Lung (tissue), 12 donors: ENCODE results near the gene CEP19. TPM values are rescaled to one million over a fixed set of nuclear protein-coding genes. Genes with fewer than 3 reads are reported as not detected.

ENCODE experiments used
- ATAC-seq: fragments of 200-7000 bp; cut with Tn5 transposase; one replicate; pipeline ENCODE4 v1.9.1; 2020; ENCODE audit warnings: moderate number of reproducible peaks; ENCODE audit not compliant: insufficient read depth, low FRiP score
- DNase-seq, 3 donors: peaks; one replicate each; pipeline ENCODE4 v3.0.0-alpha.2; 2013 to 2017
- H3K27ac ChIP-seq, 2 donors: one replicate each; pipeline ENCODE4 v1.5.1; 2013; ENCODE audit warnings: mild to moderate bottlenecking in 2 of 2, moderate library complexity in 2 of 2, control low read depth in 1 of 2, inconsistent platforms in 1 of 2, low read depth in 1 of 2, low read length in 1 of 2
- H3K27me3 ChIP-seq, 3 donors: one replicate each; pipeline ENCODE4 v1.5.1; 2013; ENCODE audit warnings: low read length in 2 of 3; ENCODE audit not compliant: control insufficient read depth in 3 of 3, insufficient read depth in 3 of 3
- H3K36me3 ChIP-seq, 4 donors: one replicate each; pipeline ENCODE4 v1.5.1; 2013; ENCODE audit warnings: low read length in 4 of 4, mild to moderate bottlenecking in 1 of 4, moderate library complexity in 1 of 4; ENCODE audit not compliant: control insufficient read depth in 4 of 4, insufficient read depth in 4 of 4
- H3K4me1 ChIP-seq, 5 donors: one replicate each; pipeline ENCODE4 v1.5.1; 2013; ENCODE audit warnings: low read length in 5 of 5, mild to moderate bottlenecking in 2 of 5, moderate library complexity in 1 of 5; ENCODE audit not compliant: control insufficient read depth in 5 of 5, insufficient read depth in 5 of 5
- H3K4me3 ChIP-seq: one replicate; pipeline ENCODE4 v1.5.1; 2013; ENCODE audit warnings: mild to moderate bottlenecking, control low read depth, moderate library complexity
- H3K9ac ChIP-seq, 2 donors: one replicate each; pipeline ENCODE4 v1.5.1; 2013; ENCODE audit warnings: low read length in 2 of 2, control low read depth in 1 of 2; ENCODE audit not compliant: insufficient read depth in 1 of 2
- H3K9me3 ChIP-seq, 4 donors: one replicate each; pipeline ENCODE4 v1.5.1; 2013; ENCODE audit warnings: low read length in 3 of 4, mild to moderate bottlenecking in 1 of 4, moderate library complexity in 1 of 4; ENCODE audit not compliant: control insufficient read depth in 4 of 4, insufficient read depth in 3 of 4
- WGBS, 2 donors: extraction: QIAGEN DNeasy Blood & Tissue Kit; methylation state at CpG; one replicate each; pipeline ENCODE4 v1.1.7; 2013; 5-methylcytosine and 5-hydroxymethylcytosine counted together
- polyA plus RNA-seq, 2 donors: library from polyadenylated mRNA; stranded (reverse); fragments of 200-250 nt; gene quantifications; one replicate each; pipeline ENCODE4 v1.2.1, GENCODE V29; 2013
- total RNA-seq, 2 donors: library from RNA; depleted of rRNA in 1 of 2; stranded (reverse); fragments of >200 nt in 1 of 2; gene quantifications; one replicate each; pipeline ENCODE4 v1.2.1, GENCODE V29; 2014 to 2021
- TF ChIP-seq, protein P1 (sequence below): IDR thresholded peaks from 2 replicates; pipeline ENCODE4 v1.5.1; 2012; ENCODE audit warnings: mild to moderate bottlenecking; ENCODE audit errors: control extremely low read depth, extremely low read depth
- donor health status: control.
- donor health status: control.
- donor health status: Bipolar disorder and iron deficiency.
- donor health status: healthy.
- donor health status: DM: yes; HTN: yes; CAD: no.

Gene CEP19
- total and polyA plus RNA-seq, 4 donors = 0.93 to 4.3 (median 2.4) TPM

DNA sequence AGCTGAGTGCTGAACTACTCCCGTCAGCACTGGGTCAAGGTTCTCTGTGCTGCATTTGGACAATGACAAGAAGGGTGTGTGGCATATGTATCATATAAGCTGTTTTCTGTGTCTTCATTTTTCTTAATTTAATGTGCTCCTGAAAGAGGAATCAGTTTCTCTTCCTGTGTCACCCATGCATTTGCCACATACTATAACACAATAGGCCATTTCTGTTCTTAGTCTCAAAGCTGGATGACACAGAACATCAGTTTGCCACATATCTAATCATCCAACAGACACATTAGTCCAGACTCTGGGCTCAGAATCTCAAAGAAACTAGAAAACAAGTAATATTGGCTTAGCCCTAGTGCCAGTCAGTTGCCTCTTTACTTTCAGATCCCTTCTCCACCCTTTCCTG lies 34.1 kb downstream of the CEP19 start:
- H3K4me3 ChIP-seq = no peak overlapping the region
- 57 to 59% methylated on average over 1 of the region's 1 CpG for WGBS, 2 donors
- H3K36me3 ChIP-seq = no peaks in the 10 kb centered on the region
- H3K27ac ChIP-seq = no peak overlapping the region
- DNase-seq (no peak), ATAC-seq (no peak)
- H3K4me1 ChIP-seq = peaks cover 0 to 4% (median 0%) of the 10 kb centered on the region in 5 donors
- TF ChIP-seq, protein P1, sequence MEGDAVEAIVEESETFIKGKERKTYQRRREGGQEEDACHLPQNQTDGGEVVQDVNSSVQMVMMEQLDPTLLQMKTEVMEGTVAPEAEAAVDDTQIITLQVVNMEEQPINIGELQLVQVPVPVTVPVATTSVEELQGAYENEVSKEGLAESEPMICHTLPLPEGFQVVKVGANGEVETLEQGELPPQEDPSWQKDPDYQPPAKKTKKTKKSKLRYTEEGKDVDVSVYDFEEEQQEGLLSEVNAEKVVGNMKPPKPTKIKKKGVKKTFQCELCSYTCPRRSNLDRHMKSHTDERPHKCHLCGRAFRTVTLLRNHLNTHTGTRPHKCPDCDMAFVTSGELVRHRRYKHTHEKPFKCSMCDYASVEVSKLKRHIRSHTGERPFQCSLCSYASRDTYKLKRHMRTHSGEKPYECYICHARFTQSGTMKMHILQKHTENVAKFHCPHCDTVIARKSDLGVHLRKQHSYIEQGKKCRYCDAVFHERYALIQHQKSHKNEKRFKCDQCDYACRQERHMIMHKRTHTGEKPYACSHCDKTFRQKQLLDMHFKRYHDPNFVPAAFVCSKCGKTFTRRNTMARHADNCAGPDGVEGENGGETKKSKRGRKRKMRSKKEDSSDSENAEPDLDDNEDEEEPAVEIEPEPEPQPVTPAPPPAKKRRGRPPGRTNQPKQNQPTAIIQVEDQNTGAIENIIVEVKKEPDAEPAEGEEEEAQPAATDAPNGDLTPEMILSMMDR = no peak
- H3K9ac ChIP-seq = no peak overlapping the region
- H3K27me3 ChIP-seq = no peaks in the 10 kb centered on the region
- no peaks in the 10 kb centered on the region for H3K9me3 ChIP-seq

DNA sequence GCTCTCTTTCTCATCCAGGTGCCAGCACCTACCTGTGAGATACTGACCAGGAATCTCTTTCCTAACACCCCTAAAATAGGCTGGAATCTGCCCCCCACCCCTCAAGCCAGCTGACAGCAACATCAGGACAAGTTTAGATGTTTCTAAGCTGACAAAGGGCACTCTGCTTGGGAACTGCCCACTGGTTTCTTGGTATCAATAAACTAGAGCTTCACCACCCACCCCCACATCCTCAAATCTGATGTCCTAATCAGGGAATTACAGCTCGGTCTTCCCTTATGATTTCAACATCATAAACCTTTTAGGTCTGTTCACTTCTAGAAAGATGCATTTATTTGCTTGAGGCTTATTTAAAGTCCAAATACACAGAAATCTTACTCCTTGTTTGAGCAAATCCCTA lies 34.7 kb downstream of the CEP19 start:
- DNase-seq (no peak), ATAC-seq (no peak)
- no peaks in the 10 kb centered on the region for H3K9me3 ChIP-seq
- WGBS, 2 donors = 17 to 31% methylated on average over 1 of the region's 1 CpG
- no peak overlapping the region for H3K27ac ChIP-seq
- TF ChIP-seq, protein P1 = no peak
- peaks cover 0 to 4% (median 0%) of the 10 kb centered on the region in 5 donors for H3K4me1 ChIP-seq
- no peak overlapping the region for H3K9ac ChIP-seq
- H3K4me3 ChIP-seq = no peak overlapping the region
- no peaks in the 10 kb centered on the region for H3K27me3 ChIP-seq
- H3K36me3 ChIP-seq = no peaks in the 10 kb centered on the region

DNA sequence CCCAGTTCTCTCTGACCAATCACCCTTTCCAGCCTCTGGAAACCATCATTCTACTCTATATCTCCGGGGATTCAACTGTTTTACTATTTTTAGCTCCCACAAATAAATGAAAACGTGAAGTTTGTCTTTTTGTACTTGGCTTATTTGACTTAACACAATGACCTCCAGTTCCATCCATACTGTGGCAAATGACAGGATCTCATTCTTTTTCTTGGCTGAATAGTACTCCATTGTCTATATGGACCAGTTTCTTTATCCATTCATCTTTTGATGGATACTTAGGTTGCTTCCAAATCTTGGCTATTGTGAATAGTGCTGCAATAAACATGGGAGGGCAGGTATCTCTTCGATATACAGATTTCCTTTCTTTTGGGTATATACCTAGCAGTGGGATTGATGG lies 38.4 kb downstream of the CEP19 start:
- WGBS, 2 donors = 89 to 95% methylated on average over 3 of the region's 3 CpGs
- Histone ChIP-seq H3K9me3 (no peaks in the 10 kb centered on the region), H3K4me1 (peaks cover 0 to 4% (median 0%) of the 10 kb centered on the region in 5 donors), H3K36me3 (no peaks in the 10 kb centered on the region), H3K4me3 (no peak overlapping the region), H3K27me3 (no peaks in the 10 kb centered on the region), H3K27ac (no peak overlapping the region), H3K9ac (no peak overlapping the region)
- TF ChIP-seq, protein P1 = no peak
- ATAC-seq = no peak
- no peak for DNase-seq

DNA sequence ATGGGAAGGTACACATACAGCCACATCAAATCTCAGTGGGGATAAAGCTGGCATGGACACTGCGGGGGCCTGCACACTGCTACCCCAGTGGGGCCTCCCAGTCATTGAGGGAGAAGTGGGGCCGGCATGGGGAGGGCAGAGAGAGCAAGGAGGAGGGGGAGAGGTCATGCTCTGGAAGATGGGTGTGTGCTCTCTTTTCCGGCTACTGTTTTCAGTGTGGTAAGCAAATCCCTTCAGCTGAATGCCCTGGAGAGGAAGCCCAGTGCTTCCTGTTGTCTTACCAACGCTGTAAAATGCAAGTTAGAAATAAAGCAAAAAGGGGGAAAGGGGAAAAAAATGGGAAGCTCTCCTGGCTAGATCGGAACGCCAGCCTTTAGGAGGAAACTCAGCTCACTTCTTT lies 41.7 kb downstream of the CEP19 start:
- no peak overlapping the region for H3K4me3 ChIP-seq
- peak overlapping the region in 1 of 2 donors; percentile 1 for H3K9ac ChIP-seq
- no peaks in the 10 kb centered on the region for H3K27me3 ChIP-seq
- peak overlapping the region in 1 of 2 donors; percentile 9 for H3K27ac ChIP-seq
- no peaks in the 10 kb centered on the region for H3K36me3 ChIP-seq
- H3K9me3 ChIP-seq = no peaks in the 10 kb centered on the region
- 11 to 30% methylated on average over 6 of the region's 6 CpGs for WGBS, 2 donors
- ATAC-seq (peak; percentile 41), DNase-seq (peak in 1 of 3 donors; percentile 12)
- TF ChIP-seq, protein P1 = no peak
- no peaks in the 10 kb centered on the region for H3K4me1 ChIP-seq
